GM12878 (cell line): Measurements from ENCODE around the gene MAP3K10. TPM values are rescaled to one million over a fixed set of nuclear protein-coding genes. Genes with fewer than 3 reads are reported as not detected.

Source experiments
- ATAC-seq: fragments of 200-7000 bp; cut with Tn5 transposase; 3 replicates; pipeline ENCODE4 v1.9.1; 2020; ENCODE audit warnings: mild to moderate bottlenecking, moderate library complexity
- BruUV-seq: library from RNA; stranded (reverse); fragments of 400-500 nt; replicated peaks from 2 replicates; lab custom pipeline; 2021; lab: Mats Ljungman, UMichigan
- CTCF ChIA-PET: fragments of 300-600 bp; sonication (Branson Sonifier 250); formaldehyde crosslinking; extraction: SDS; loops from one replicate; lab custom pipeline; 2021; ENCODE audit warnings: inconsistent platforms; lab: Yijun Ruan, JAX
- POLR2A ChIA-PET: fragments of 350-600 bp; formaldehyde crosslinking; extraction: SDS; loops from one replicate; lab custom pipeline; 2021; ENCODE audit warnings: inconsistent platforms; lab: Charles Lee
- RAD21 ChIA-PET: fragments of 300-600 bp; sonication (Branson Sonifier 250); formaldehyde crosslinking; loops from one replicate; lab custom pipeline; 2023; ENCODE audit warnings: antibody characterized with exemption; ENCODE audit not compliant: unreplicated experiment; lab: Charles Lee
- SMC1A ChIA-PET: fragments of 300-600 bp; sonication (Branson Sonifier 250); formaldehyde crosslinking; loops from one replicate; lab custom pipeline; 2023; ENCODE audit not compliant: unreplicated experiment, uncharacterized antibody; lab: Charles Lee
- DNase-seq: peaks from one replicate; pipeline ENCODE4 v3.0.0-alpha.2; 2011; ENCODE audit warnings: low read depth, low spot score
- FAIRE-seq: peaks from 3 replicates; lab custom pipeline; 2011; peaks lifted over from hg19 to GRCh38; lab: Jason Lieb, UNC
- H2AFZ ChIP-seq: 2 replicates; pipeline ENCODE4 v1.6.0; 2011; ENCODE audit warnings: low read depth, low read length, control low read depth; ENCODE audit not compliant: control insufficient read depth
- H3K27ac ChIP-seq: 2 replicates; pipeline ENCODE4 v1.5.1; 2011; ENCODE audit warnings: control low read depth; ENCODE audit not compliant: control insufficient read depth, insufficient read depth
- H3K27me3 ChIP-seq, 2 experiments: replicated peaks in 1 of 2; 2 replicates each; pipeline versions ENCODE4 v1.6.0 to v1.6.1; 2011; ENCODE audit warnings: low read length in 1 of 2; ENCODE audit not compliant: control insufficient read depth in 2 of 2, insufficient read depth in 2 of 2
- H3K36me3 ChIP-seq, 2 experiments: 2 replicates each; pipeline ENCODE4 v1.5.1; 2011; ENCODE audit warnings: low read length in 1 of 2; ENCODE audit not compliant: control insufficient read depth in 2 of 2, insufficient read depth in 2 of 2
- H3K4me1 ChIP-seq: 2 replicates; pipeline ENCODE4 v1.6.1; 2011; ENCODE audit warnings: mild to moderate bottlenecking, low read length, moderate library complexity, mixed read lengths; ENCODE audit not compliant: control insufficient read depth, insufficient read depth
- H3K4me2 ChIP-seq: 2 replicates; pipeline ENCODE4 v1.6.0; 2011; ENCODE audit warnings: control low read depth; ENCODE audit not compliant: control insufficient read depth, insufficient read depth
- H3K4me3 ChIP-seq: fragments of 200-600 bp; sonication (generic); 2 replicates; pipeline ENCODE4 v1.5.1; 2016
- H3K79me2 ChIP-seq: 2 replicates; pipeline ENCODE4 v1.6.0; 2011; ENCODE audit warnings: low read length; ENCODE audit not compliant: control insufficient read depth, insufficient read depth
- H3K9ac ChIP-seq: 2 replicates; pipeline ENCODE4 v1.8.0; 2011; ENCODE audit warnings: low read length, control low read depth, mixed read lengths; ENCODE audit not compliant: control insufficient read depth, insufficient read depth
- H3K9me3 ChIP-seq: replicated peaks from 3 replicates; pipeline ENCODE4 v1.5.1; 2011; ENCODE audit warnings: mild to moderate bottlenecking, low read length; ENCODE audit not compliant: control insufficient read depth, insufficient read depth
- H4K20me1 ChIP-seq: 2 replicates; pipeline ENCODE4 v1.6.0; 2011; ENCODE audit not compliant: control insufficient read depth, insufficient read depth
- KLF5 ChIP-seq: fragments of 450-650 bp; IDR thresholded peaks from 2 replicates; pipeline ENCODE4 v1.6.1; 2014; ENCODE audit warnings: mild to moderate bottlenecking; ENCODE audit not compliant: partially characterized antibody
- NFXL1 ChIP-seq: fragments of 450-650 bp; IDR thresholded peaks from 2 replicates; pipeline ENCODE4 v1.6.1; 2017; ENCODE audit warnings: antibody characterized with exemption, mild to moderate bottlenecking, borderline replicate concordance
- REST ChIP-seq: IDR thresholded peaks from 2 replicates; pipeline ENCODE4 v1.6.1; 2012; ENCODE audit warnings: mild to moderate bottlenecking, low read depth, low read length
- SMC3 ChIP-seq: IDR thresholded peaks from 2 replicates; pipeline ENCODE4 v1.6.1; 2011; ENCODE audit warnings: low read length, improper control_type of control experiment, borderline replicate concordance
- SREBF2 ChIP-seq: IDR thresholded peaks from 2 replicates; pipeline ENCODE4 v1.6.1; 2012; ENCODE audit warnings: mild to moderate bottlenecking, low read length
- TAF1 ChIP-seq: IDR thresholded peaks from 2 replicates; pipeline ENCODE4 v1.6.1; 2011; ENCODE audit warnings: mild to moderate bottlenecking, low read depth, low read length, borderline replicate concordance
- TCF3 ChIP-seq: IDR thresholded peaks from 2 replicates; pipeline ENCODE4 v1.6.1; 2012; ENCODE audit warnings: low read depth, mild to moderate bottlenecking, low read length, borderline replicate concordance; ENCODE audit not compliant: insufficient read depth
- ZBED1 ChIP-seq: IDR thresholded peaks from 2 replicates; pipeline ENCODE4 v1.6.1; 2016; ENCODE audit warnings: borderline replicate concordance
- WGBS: methylation state at CpG from one replicate; pipeline ENCODE4 v1.1.6; 2016; ENCODE audit warnings: low lambda C conversion rate; ENCODE audit not compliant: insufficient replicate concordance, insufficient coverage; ENCODE audit errors: missing lambda C conversion rate; 5-methylcytosine and 5-hydroxymethylcytosine counted together
- in situ Hi-C: fragments of 300-500 bp; cut with MboI; formaldehyde crosslinking; loops from 9 replicates; pipeline ENCODE4 v1.14.3; 2018; ENCODE audit warnings: mixed read lengths
- intact Hi-C: fragments of 100-400 bp; cut with micrococcal nuclease; formaldehyde crosslinking; loops from one replicate; pipeline ENCODE4 v1.14.2; 2022; ENCODE audit not compliant: unreplicated experiment
- polyA plus RNA-seq, 11 experiments: library from polyadenylated mRNA; depleted of rRNA in 4 of 11; unstranded in 6 of 11; stranded (reverse) in 5 of 11; fragments of >200 nt; fragmentation: Nextera tagmentation in 4 of 11; fragmentation: Illumina TruSeq in 1 of 11; extraction: Ambion mirVana in 4 of 11; extraction: Trizol in 1 of 11; gene quantifications; 1 replicate in 1 of 11; 2 replicates in 10 of 11; pipeline versions ENCODE4 v1.2.1 to v1.2.3, GENCODE V29; 2011 to 2016; ENCODE audit warnings: inconsistent platforms in 2 of 11, missing spikeins in 2 of 11, low read depth in 1 of 11
- total RNA-seq, 4 experiments: library from RNA; depleted of rRNA in 3 of 4; stranded (reverse); fragments of >200 nt in 3 of 4; fragmentation: Illumina TruSeq in 1 of 4; extraction: Trizol in 1 of 4; gene quantifications; 2 replicates each; pipeline versions ENCODE4 v1.2.1 to v1.2.3, GENCODE V29; 2013 to 2021

The MAP3K10 gene
- total and polyA plus RNA-seq, 10 of the 15 experiments (the other 5 are each of a cell fraction or from before 2014, with no cell fraction given), result 0.11 to 16.6 (median 2.6) TPM

- no TSS peak for BruUV-seq
- ChIA-PET SMC1A (no interaction called here), RAD21 (no interaction called here), CTCF (no interaction called here), POLR2A (no interaction called here)
- Histone ChIP-seq H2AFZ (no peak overlapping the region), H3K4me3 (no peak overlapping the region), H3K27me3 (no peaks in the 10 kb centered on the region), H3K4me2 (no peak overlapping the region), H3K36me3 (peaks cover 19 to 30% of the 10 kb centered on the region in 2 experiments; a peak in 3 of 4 replicates), H3K4me1 (no peaks in the 10 kb centered on the region), H3K79me2 (no peaks in the 10 kb centered on the region), H4K20me1 (no peaks in the 10 kb centered on the region), H3K27ac (no peak overlapping the region), H3K9me3 (no peaks in the 10 kb centered on the region), H3K9ac (no peak overlapping the region)
- in situ Hi-C loops (no loop called here), intact Hi-C loops (no loop called here)
- FAIRE-seq (no peak), ATAC-seq (no peak), DNase-seq (no peak)
- TF ChIP-seq REST, result no peak
- 88% methylated on average over 19 of the region's 21 CpGs for whole genome bisulfite sequencing
These were observed 50.7 kb downstream of the MAP3K10 start for GRCh38 chr19:40241809-40242384.

- peaks cover 2% of the 10 kb centered on the region; the same call in 1 of the 2 replicates for H3K79me2 ChIP-seq
- CTCF ChIA-PET, result no interaction called here
These were observed 51.3 kb downstream of the MAP3K10 start for GRCh38 chr19:40242480-40242879.

More at GRCh38 chr19:40242480-40242879, 51.3 kb downstream of the MAP3K10 start:
- Histone ChIP-seq H3K9ac (no peak overlapping the region), H3K4me1 (no peaks in the 10 kb centered on the region), H3K36me3 (peaks cover 17 to 27% of the 10 kb centered on the region in 2 experiments; a peak in 3 of 4 replicates), H3K4me3 (no peak overlapping the region)
- intact Hi-C loops, result no loop called here
- BruUV-seq, result no TSS peak
- DNase-seq, result no peak
- TF ChIP-seq TCF3 (no peak), SMC3 (no peak), TAF1 (no peak), NFXL1 (no peak), KLF5 (no peak), SREBF2 (no peak), ZBED1 (no peak)
- TF ChIP-seq, all 136 proteins: peak for 0
- ChIA-PET SMC1A (no interaction called here), RAD21 (no interaction called here), POLR2A (no interaction called here)
- Histone ChIP-seq H3K9me3 (no peaks in the 10 kb centered on the region), H2AFZ (no peak overlapping the region), H3K27me3 (no peaks in the 10 kb centered on the region), H3K27ac (no peak overlapping the region), H3K4me2 (no peak overlapping the region), H4K20me1 (no peaks in the 10 kb centered on the region)
- ATAC-seq (no peak), FAIRE-seq (no peak)
- in situ Hi-C loops, result no loop called here
- WGBS, result 96% methylated on average over 12 of the region's 12 CpGs
